HG02852 (cell line): ENCODE data around the gene NMB.
"Not testable (repeated sequence)": the region's sequence is repeated elsewhere in the genome, so short reads cannot be mapped to it uniquely, and the experiment has no call there.

Source experiments
- ATAC-seq: cut with Tn5 transposase; IDR thresholded peaks from one replicate; pipeline ENCODE4 v1.9.1; 2021; ENCODE audit warnings: mild to moderate bottlenecking, moderate library complexity; ENCODE audit not compliant: unreplicated experiment

The NMB gene

DNA sequence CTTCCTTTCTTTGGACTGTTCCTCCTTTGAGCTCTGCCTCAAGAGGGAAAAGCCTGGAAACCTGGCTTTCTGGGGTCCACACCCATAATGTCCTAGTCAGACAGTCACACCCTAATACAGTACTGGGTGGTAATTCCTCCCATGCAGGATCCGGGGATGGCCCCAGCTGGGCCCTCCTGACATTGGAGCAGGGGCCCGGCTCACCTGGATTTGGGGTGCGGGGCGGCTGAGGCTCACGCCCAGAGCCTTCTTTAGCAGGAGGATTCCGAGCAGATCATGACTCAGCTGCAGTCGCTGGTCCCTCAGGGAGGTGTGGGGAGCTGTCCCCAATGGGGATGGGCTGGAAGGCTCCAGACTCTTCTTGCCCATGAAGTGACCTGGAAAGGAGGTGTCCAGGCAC lies 1.0 kb downstream of the NMB start:
- no peak for ATAC-seq

DNA sequence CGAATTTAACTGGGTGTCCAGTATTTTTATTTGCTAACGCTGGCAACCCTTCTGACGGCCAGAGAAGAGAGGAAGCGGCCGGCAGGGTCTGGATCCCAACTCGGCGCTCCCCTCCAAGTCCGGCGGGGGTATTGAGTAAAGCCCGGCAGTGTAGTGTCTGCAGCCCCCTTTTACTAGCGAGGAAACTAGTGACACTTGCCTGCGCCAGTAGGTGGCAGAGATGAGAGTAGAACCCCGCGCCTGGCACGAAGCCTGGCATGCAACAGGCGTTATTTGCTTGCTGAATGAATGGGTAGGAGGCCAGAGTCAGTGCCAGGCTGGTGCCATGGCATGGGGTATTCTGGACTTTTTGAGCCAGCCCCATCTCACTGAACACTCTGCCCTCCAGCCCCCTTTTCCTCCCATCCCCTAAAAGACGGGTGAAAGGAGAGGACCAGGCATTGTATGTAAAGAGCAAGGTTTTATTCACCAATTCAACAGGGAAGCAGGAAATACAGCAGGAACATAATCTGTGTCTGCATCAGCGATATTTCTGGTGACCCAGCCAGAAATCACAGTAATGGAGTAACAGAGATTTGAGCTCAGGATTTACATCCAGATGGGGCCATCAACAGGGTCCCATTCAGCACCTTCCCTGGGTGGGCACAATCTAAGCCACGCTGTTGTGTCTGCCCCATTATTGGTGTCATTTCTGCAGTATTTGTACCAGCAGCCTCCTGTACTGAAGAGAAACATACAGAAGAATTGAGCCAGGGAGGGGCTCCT lies 3.1 kb downstream of the NMB start:
- ATAC-seq = no peak

DNA sequence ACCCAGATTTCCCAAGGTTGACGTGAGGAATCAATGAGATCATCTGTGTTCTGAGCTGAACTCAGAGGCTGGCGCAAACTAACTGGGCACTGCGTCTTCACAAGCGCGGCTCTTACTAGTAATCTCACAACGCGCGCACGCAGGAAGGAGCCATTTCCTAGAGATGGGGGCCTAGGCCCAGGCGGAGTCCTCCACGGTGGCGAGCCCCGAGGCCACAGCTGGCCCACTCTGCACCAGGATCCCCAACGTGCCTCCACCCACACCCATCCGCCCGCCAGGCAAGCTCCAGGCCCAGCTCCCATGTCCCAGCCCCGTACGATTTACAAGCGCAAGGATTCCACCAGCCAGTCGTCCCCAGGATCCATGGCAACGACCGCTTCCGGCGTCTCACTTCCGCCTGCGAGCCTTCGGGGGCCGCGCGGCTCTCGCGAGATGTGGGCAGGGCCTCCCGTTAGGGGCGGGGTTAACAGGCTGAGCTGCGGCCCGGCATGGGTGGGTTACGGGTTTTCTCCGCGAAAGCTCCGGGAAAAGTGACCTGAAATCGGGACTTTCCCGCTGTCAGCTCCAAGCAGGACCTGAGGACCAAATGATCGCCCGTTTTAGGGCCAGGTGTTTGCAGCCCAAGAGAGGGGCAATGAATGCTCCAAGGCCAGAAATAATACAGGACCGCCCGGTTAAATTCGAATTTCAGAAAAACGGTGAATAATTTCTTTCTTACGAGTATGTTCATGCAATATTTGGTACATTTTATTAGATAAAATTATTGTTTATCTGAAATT lies 3.9 kb downstream of the NMB start, which contains the start of gene WDR73:
WDR73 (minus strand) TSS at position 374 of the 779 bp plus-strand sequence; CDS start at position 365, 9 bp downstream.
- peak; percentile 85 for ATAC-seq

DNA sequence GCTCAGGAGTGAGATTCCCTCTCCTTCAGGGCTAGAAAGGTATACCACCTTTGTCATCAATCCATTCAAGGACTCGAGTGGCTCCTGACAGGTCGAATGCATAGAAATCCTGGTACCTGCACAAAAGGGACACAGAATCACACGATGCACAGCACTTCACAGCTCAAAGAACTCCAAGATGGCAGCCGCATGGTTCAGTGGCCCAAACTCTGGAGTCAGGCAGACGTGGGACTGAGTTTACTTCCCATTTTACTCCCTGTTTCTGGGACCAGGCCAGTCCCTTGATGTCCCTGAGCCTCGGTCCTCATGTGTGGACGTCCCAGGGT lies 4.5 kb downstream of the NMB start:
- ATAC-seq = no peak

DNA sequence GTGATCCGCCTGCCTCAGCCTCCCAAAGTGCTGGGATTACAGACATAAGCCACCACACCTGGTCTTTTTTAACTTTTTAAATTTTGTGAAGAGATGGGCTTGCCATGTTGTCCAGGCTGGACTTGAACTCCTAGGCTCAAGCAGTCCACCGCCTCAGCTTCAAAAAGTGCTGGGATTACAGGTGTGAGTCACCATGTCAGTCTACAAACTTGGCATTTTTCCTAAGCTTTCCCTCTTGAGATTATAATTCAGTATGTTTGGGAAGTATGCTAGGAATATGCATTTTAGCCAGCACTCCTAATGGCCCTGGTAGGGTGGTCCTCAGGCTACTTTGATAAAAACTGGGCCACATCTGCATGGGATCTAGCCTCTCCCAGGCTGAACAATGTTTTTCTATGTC lies 8.3 kb downstream of the NMB start:
- no peak for ATAC-seq

DNA sequence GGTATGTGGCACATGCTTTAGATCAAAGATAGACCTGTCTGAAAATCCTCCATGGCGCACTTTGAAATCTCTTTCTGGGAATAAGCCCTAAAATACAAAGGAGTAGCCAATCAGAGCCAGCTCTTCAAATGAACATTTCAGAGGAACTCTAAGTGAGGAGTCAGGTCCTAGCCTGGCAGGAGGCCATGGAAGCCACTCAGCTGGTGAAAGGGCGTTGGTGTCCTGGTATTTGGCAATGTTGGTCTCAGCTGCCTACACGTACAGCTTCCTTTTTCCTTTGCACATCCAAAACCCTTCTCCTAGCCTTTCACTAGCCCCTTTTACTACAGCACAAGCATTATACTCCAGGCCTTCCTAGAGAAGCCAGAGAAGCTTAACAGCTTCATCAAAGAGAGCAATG lies 9.5 kb downstream of the NMB start:
- ATAC-seq = no peak

DNA sequence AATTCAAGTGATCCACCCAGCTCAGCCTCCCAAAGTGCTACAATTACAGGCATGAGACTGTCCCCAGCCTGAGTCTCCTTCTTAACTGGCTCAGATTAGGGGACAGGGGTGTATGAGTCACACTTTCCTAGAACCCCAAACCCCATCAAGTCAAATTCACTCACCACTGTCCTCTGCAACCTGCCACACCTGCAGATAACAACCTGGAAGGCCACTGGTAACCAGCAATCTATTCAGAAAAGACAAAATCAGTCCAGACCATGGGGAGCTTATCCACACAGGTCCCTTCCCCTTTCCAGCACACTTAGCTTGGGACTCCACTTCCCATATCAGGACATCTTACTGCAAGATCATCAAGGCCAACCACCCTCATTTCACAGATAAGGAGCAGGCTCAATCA lies 10.3 kb downstream of the NMB start:
- ATAC-seq = no peak

DNA sequence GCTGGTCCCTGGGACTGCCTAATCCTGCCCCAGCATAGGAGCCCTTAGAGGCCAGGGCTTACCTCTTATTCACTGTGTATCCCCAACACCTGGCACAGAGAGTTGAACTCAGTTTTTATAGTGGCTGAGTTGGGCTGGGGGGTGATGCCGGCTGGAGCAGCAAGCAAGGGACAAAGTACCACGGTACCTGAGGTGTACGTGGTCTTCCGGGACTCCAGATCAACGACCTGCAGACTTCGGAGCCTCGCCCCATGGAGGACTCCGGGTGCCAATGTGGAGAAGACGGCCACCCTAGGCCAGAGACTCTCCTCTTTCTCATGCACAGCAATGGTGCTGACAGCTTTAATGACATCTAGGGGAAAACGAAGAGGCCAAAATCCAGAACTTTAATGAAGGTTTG lies 12.0 kb downstream of the NMB start:
- ATAC-seq = no peak

DNA sequence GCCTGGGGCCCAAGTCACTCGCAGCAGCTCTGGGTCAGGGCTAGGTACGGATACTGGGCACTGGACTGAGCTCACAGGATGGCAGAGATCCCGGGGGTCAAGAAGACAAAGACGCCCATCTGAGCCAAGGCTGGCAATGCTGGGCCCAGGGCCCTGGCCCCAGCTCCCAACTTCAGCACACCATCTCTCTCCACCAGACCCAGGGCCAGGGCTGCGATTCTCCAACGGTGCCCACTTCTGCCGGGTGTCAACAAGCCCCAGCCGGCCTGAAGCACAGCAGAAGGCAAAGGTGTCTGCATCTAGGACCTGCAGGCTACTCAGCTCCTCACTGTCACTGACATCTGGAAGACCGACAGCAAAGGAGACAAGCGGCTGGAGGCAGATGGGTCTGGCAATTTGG lies 12.5 kb downstream of the NMB start:
- no peak for ATAC-seq

DNA sequence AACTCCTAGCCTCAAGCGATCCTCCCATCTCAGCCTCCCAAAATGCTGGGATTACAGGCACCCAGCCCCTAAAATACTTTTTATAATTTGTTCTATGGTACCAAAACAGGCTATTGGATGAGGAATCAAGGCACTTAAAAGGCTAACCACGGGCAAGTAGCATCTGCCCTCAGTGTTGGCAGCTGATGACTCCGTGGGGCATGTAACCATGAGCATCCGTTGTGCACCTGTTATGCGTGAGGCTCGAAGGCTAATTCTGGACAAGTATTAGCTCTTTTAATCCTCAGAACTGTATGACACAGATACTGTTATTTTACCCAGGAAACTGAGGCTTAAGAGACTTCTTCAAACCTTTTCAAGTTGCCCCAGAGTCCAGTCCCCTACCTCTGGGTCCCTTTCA lies 14.2 kb downstream of the NMB start:
- no peak for ATAC-seq

DNA sequence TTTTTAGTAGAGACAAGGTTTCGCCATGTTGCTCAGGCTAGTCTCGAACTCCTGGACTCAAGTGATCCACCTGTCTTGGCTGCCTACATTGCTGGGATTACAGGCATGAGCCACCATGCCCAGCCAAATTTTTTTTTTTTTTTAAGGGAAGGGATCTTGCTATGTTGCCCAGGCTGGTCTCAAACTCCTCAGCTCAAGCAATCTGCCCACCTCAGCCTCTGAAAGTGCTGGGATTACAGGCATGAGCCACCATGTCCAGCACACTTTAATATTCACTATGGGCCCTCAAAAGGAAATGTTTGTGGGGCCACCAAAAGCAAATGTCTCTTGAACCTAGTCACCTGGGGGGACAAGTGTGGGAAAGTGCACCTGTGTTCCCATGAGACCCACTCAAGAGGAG lies 15.4 kb downstream of the NMB start:
- ATAC-seq = not testable (repeated sequence)

DNA sequence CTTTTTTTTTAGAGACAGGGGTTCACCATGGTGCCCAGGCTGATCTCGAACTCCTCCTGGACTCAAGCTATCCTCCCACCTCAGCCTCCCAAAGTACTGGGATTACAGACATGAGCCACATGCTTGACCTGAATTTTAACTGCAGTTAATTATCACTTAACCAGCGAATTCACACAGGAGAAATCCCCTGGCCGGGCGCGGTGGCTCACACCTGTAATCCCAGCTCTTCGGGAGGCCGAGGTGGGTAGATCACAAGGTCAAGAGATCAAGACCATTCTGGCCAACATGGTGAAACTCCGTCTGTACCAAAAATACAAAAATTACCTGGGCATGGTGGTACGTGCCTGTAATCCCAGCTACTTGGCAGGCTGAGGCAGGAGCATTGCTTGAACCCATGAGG lies 16.1 kb downstream of the NMB start:
- not testable (repeated sequence) for ATAC-seq

DNA sequence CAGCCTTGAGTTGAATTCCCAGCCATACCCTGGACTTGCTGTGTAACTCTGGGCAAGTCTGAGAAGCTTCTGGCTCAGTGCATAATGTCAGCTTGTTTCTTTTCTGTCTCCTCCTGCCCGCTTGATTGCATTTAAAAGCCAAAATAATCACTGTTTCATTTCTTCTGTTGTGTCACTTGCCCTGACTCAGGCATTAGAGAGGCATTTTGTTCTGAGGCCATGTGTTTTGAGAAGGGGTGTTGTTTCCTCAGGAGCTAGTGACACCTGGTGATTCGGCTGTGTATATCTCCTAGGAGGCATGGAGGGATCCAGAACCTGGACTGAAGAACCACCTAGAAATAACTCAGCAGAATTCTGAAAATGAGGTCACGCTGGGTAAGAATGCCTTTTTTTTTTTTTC lies 19.9 kb downstream of the NMB start:
- no peak for ATAC-seq

DNA sequence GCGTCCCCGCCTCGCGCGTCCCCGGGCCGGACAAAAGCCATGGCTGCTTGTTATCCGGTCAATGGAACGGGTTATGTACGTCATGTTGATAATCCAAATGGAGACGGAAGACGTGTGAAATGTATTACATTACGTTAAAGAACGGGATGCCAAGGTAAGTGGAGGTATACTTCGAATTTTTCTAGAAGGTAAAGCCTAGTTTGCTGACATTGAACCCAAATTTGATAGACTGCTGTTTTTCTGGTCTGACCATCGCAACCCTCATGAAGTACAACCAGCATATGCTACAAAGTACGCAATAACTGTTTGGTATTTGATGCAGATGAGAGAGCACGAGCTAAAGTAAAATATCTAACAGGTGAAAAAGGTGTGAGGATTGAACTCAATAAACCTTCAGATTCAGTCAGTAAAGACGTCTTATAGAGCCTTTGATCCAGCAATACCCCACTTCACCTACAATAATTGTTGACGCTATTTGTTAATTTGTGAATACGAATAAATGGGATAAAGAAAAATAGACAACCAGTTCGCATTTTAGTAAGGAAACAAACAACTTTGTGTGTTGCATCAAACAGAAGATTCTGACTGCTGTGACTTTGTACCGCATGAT lies 23.7 kb downstream of the NMB start:
- ATAC-seq = no peak

DNA sequence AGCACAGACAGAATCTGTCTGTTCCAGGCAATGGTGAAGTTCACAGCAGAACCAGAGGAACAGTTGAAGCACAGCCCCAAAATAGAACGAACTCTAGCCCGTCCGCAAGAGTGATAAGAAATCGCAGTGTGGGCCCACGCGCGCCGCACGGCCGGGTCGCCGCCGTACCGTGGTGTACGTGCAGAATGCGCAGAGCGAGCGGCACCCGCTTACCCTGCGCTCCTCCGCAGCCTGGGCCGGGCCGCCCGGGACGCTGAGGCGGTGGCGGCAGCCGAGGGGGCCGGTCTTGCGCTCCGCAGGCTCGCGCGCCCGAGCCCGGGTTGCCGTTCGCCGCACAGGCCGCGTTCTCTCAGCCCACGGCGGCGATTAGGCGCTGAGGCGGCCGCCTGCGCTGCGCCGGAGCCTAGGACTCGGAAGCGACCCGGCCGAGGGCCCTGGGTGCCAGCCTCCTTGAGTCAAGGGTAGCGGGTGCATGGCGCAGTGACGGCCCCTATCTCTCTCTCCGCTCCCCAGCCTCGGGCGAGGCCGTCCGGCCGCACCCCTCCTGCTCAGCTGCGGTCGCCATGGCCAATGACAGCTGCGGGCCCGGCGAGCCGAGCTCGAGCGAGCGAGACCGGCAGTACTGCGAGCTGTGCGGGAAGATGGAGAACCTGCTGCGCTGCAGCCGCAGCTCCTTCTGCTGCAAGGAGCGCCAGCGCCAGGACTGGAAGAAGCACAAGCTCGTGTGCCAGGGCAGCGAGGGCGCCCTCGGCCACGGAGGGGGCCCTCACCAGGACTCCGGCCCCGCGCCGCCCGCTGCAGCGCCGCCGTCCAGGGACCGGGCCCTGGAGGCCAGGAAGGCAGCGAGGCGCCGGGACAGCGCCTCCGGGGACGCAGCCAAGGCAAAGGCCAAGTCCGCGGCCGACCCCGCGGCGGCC lies 24.4 kb downstream of the NMB start:
- ATAC-seq = peak; percentile 39

DNA sequence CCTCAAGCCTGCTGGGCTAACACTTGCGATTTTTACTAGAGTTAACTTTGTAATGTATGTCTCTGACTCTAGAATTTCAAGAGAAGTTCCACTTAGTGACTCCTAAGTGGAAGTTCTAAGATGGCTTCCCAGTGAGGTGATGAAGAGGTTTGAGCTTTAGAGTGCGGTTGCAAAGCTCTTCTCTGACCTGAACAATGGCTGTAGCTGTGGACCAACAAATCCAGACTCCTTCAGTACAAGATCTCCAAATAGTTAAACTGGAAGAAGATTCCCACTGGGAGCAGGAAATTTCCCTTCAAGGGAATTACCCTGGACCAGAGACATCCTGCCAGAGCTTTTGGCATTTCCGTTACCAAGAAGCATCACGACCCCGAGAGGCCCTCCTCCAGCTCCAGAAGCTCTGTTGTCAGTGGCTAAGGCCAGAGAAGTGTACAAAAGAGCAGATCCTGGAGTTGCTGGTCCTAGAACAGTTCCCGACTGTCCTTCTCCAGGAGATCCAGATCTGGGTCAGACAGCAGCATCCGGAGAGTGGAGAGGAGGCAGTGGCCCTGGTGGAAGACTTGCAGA lies 26.2 kb downstream of the NMB start:
- no peak for ATAC-seq

DNA sequence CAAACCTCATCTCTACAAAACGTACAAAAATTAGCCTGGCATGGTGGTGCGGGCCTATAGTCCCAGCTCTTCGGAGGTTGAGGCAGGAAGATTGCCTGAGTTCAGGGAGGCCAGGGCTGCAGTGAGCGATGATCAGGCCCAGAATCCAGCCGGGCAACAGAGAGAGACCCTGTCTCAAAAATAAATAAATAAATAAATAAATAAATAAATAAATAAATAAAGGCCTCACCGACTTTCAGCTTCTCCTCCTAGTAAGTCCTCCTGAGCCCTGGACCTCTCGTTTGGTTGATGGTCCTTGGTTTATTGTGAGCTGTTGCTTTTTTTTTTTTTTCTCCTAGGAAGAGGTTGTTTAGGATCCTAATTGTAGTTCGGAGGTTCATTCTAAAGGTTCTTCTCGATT lies 29.0 kb downstream of the NMB start:
- no peak for ATAC-seq

DNA sequence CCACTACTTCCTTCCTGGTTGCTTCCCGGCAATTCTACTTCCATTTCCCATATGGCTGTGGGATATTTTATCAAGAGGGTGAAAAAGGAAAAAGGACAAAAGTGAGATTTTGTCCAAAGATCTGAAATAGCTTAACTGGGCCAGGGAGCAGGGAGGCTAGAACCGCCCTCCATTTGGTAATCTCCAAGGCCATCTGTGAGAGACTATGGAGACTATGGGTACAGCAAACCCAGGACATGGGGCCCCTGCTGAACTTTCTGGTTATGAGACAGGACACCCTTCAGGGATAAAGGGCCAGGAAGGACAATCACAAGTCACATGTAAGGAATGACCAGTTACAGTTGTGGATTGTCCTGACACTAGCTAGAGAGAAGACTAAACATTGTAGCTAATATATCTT lies 32.9 kb downstream of the NMB start:
- ATAC-seq = no peak

DNA sequence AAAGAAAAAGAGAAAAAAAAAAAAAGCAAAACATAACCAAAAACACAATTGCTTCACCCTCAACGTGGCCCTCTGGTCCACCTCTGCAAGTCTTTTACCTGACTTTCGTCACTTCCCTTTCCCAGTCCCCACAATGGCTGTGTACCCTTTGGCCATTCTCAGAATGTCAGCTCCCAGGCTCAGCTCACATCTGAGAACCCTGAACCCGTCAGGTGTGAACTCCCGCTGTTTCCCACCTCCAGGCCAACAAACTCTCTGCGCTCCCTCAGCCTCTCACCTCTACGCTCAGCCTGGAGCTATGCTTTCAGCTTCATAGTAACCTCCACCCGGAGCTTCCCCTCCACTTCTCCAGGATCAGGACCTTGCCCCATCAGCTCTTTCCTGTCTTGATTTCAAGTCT lies 33.6 kb downstream of the NMB start:
- ATAC-seq = no peak

DNA sequence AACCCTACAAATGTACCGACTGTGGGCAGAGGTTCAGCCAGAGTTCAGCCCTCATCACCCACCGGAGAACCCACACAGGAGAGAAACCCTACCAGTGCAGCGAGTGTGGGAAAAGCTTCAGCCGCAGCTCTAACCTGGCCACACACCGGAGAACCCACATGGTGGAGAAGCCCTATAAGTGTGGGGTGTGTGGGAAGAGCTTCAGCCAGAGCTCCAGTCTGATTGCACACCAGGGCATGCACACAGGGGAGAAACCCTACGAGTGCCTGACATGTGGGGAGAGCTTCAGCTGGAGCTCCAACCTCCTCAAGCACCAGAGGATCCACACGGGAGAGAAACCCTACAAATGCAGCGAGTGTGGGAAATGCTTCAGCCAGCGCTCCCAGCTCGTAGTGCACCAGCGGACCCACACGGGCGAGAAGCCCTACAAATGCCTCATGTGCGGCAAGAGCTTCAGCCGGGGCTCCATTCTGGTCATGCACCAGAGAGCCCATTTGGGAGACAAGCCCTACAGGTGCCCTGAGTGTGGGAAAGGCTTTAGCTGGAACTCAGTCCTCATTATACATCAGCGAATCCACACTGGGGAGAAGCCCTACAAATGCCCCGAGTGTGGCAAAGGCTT lies 36.5 kb downstream of the NMB start:
- no peak for ATAC-seq
